Neural cell (in vitro differentiated cells): Measurements from ENCODE around the gene SH3PXD2A.

ENCODE experiments used
- EP300 ChIP-seq: fragments of 450-650 bp; conservative IDR thresholded peaks from 2 replicates; pipeline ENCODE4 v1.6.1; 2014; ENCODE audit warnings: antibody characterized with exemption, mild to moderate bottlenecking, moderate library complexity; ENCODE audit not compliant: poor library complexity, severe bottlenecking
- EZH2 ChIP-seq: fragments of 200-600, 300-800 bp; shearing (Covaris generic), sonication (generic); IDR thresholded peaks from 2 replicates; pipeline ENCODE4 v1.6.1; 2014; ENCODE audit warnings: antibody characterized with exemption, low read length, borderline replicate concordance, mild to moderate bottlenecking; ENCODE audit not compliant: insufficient read depth, poor library complexity, severe bottlenecking
- MXI1 ChIP-seq: fragments of 450-650 bp; conservative IDR thresholded peaks from 2 replicates; pipeline ENCODE4 v1.6.1; 2014; ENCODE audit warnings: antibody characterized with exemption, mild to moderate bottlenecking; ENCODE audit not compliant: poor library complexity, severe bottlenecking
- POLR2AphosphoS5 ChIP-seq: IDR thresholded peaks from 2 replicates; pipeline ENCODE4 v1.6.1; 2012
- RAD21 ChIP-seq: fragments of 450-650 bp; conservative IDR thresholded peaks from 2 replicates; pipeline ENCODE4 v1.6.1; 2014; ENCODE audit warnings: antibody characterized with exemption, mild to moderate bottlenecking, moderate library complexity
- SMC3 ChIP-seq: fragments of 450-650 bp; conservative IDR thresholded peaks from 2 replicates; pipeline ENCODE4 v1.6.1; 2014; ENCODE audit warnings: antibody characterized with exemption, mild to moderate bottlenecking, moderate library complexity; ENCODE audit not compliant: poor library complexity
- TAF1 ChIP-seq: IDR thresholded peaks from 2 replicates; pipeline ENCODE4 v1.6.1; 2012; ENCODE audit warnings: low read depth
- TF ChIP-seq, protein P1 (sequence below): fragments of 450-650 bp; IDR thresholded peaks from 2 replicates; pipeline ENCODE4 v1.5.1; 2014; ENCODE audit warnings: antibody characterized with exemption, mild to moderate bottlenecking, moderate library complexity; ENCODE audit not compliant: poor library complexity, severe bottlenecking
- TF ChIP-seq, protein P2 (sequence below): IDR thresholded peaks from 2 replicates; pipeline ENCODE4 v1.6.1; 2012; ENCODE audit warnings: borderline replicate concordance

DNA sequence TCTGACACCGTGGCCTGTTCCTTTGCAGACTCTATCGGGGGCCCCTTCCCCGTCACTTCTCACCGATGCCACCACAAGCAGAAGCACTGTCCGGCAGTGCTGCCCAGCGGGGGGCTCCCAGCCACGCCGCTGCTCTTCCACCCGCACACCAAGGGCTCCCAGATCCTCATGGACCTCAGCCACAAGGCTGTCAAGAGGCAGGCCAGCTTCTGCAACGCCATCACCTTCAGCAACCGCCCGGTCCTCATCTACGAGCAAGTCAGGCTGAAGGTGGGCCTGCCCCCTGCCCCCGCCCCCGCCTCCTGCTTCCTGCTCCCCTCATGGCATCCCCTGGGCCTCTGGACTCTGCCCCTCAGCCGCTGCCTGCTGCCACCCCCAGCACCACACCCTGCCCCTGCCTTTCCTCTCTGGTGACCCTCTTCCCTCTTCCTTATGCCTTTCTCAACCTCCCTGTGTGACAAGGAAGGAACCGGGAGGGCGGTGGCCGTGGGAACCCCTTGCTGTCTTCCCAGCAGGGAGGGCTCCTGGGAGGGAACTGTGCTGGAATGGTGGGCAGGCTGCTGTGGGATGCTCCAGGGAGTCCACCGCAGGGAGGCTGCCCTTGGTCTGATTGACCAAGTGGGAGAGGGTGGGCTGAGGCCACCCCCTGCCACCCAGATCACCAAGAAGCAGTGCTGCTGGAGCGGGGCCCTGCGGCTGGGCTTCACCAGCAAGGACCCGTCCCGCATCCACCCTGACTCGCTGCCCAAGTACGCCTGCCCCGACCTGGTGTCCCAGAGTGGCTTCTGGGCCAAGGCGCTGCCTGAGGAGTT, 284.3 kb downstream of the SH3PXD2A start:
- TF ChIP-seq, protein P1, sequence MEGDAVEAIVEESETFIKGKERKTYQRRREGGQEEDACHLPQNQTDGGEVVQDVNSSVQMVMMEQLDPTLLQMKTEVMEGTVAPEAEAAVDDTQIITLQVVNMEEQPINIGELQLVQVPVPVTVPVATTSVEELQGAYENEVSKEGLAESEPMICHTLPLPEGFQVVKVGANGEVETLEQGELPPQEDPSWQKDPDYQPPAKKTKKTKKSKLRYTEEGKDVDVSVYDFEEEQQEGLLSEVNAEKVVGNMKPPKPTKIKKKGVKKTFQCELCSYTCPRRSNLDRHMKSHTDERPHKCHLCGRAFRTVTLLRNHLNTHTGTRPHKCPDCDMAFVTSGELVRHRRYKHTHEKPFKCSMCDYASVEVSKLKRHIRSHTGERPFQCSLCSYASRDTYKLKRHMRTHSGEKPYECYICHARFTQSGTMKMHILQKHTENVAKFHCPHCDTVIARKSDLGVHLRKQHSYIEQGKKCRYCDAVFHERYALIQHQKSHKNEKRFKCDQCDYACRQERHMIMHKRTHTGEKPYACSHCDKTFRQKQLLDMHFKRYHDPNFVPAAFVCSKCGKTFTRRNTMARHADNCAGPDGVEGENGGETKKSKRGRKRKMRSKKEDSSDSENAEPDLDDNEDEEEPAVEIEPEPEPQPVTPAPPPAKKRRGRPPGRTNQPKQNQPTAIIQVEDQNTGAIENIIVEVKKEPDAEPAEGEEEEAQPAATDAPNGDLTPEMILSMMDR = no peak
- TF ChIP-seq RAD21 = no peak
- no peak for TF ChIP-seq TAF1
- no peak for TF ChIP-seq EZH2
- no peak for TF ChIP-seq POLR2AphosphoS5
- TF ChIP-seq EP300 = no peak
- TF ChIP-seq, protein P2, sequence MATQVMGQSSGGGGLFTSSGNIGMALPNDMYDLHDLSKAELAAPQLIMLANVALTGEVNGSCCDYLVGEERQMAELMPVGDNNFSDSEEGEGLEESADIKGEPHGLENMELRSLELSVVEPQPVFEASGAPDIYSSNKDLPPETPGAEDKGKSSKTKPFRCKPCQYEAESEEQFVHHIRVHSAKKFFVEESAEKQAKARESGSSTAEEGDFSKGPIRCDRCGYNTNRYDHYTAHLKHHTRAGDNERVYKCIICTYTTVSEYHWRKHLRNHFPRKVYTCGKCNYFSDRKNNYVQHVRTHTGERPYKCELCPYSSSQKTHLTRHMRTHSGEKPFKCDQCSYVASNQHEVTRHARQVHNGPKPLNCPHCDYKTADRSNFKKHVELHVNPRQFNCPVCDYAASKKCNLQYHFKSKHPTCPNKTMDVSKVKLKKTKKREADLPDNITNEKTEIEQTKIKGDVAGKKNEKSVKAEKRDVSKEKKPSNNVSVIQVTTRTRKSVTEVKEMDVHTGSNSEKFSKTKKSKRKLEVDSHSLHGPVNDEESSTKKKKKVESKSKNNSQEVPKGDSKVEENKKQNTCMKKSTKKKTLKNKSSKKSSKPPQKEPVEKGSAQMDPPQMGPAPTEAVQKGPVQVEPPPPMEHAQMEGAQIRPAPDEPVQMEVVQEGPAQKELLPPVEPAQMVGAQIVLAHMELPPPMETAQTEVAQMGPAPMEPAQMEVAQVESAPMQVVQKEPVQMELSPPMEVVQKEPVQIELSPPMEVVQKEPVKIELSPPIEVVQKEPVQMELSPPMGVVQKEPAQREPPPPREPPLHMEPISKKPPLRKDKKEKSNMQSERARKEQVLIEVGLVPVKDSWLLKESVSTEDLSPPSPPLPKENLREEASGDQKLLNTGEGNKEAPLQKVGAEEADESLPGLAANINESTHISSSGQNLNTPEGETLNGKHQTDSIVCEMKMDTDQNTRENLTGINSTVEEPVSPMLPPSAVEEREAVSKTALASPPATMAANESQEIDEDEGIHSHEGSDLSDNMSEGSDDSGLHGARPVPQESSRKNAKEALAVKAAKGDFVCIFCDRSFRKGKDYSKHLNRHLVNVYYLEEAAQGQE = no peak
- TF ChIP-seq SMC3 = no peak
- no peak for TF ChIP-seq MXI1
